ENCODE results near the gene TNFAIP8.
A peak's percentile ranks its signal among the peaks of the same experiment; 100 is the strongest.
"Not testable (repeated sequence)": the region's sequence is repeated elsewhere in the genome, so short reads cannot be mapped to it uniquely, and the experiment has no call there.

TNFAIP8 gene

GRCh38 chr5:119420169-119420568, 64.3 kb downstream of the TNFAIP8 start:
- DNase-seq (ENCODE audit: low read depth): no peak

- no peak for DNase-seq (ENCODE audit: low read depth)
These were observed 70.2 kb downstream of the TNFAIP8 start for GRCh38 chr5:119426057-119426456.

- DNase-seq (ENCODE audit: low read depth): no peak
These were observed 71.2 kb downstream of the TNFAIP8 start for GRCh38 chr5:119427060-119427459.

GRCh38 chr5:119427596-119427995, 71.8 kb downstream of the TNFAIP8 start:
- peak; percentile 70 for DNase-seq (ENCODE audit: low read depth)

- not testable (repeated sequence) for DNase-seq (ENCODE audit: low read depth)
These were observed 72.3 kb downstream of the TNFAIP8 start for GRCh38 chr5:119428166-119428565.

- DNase-seq (ENCODE audit: low read depth): not testable (repeated sequence)
These were observed 72.8 kb downstream of the TNFAIP8 start for GRCh38 chr5:119428574-119428973.

GRCh38 chr5:119432674-119433237, 76.9 kb downstream of the TNFAIP8 start:
- not testable (repeated sequence) for DNase-seq (ENCODE audit: low read depth)

- DNase-seq (ENCODE audit: low read depth): peak; percentile 47
These were observed 79.8 kb downstream of the TNFAIP8 start for GRCh38 chr5:119435436-119436132.

- DNase-seq (ENCODE audit: low read depth): not testable (repeated sequence)
These were observed 82.2 kb downstream of the TNFAIP8 start for GRCh38 chr5:119437785-119438586.

GRCh38 chr5:119438587-119438917, 82.7 kb downstream of the TNFAIP8 start:
- DNase-seq (ENCODE audit: low read depth): peak; percentile 81

- DNase-seq (ENCODE audit: low read depth): peak; percentile 60
These were observed 83.4 kb downstream of the TNFAIP8 start for GRCh38 chr5:119439140-119439631.

- not testable (repeated sequence) for DNase-seq (ENCODE audit: low read depth)
These were observed 83.8 kb downstream of the TNFAIP8 start for GRCh38 chr5:119439632-119440031.

GRCh38 chr5:119444643-119445042, 88.8 kb downstream of the TNFAIP8 start:
- not testable (repeated sequence) for DNase-seq (ENCODE audit: low read depth)

GRCh38 chr5:119445544-119445943, 89.7 kb downstream of the TNFAIP8 start:
- no peak for DNase-seq (ENCODE audit: low read depth)
